Memory B cell (primary cell): ENCODE measurements around the gene CATSPER3.

Source experiments
- ATAC-seq: fragments of 150-1000 bp; cut with Tn5 transposase; 2 replicates; pipeline ENCODE4 v1.10.0; 2021; ENCODE audit warnings: low read depth, mild to moderate bottlenecking, moderate library complexity
- DNase-seq, 2 donors: peaks; one replicate each; pipeline ENCODE4 v3.0.0; 2022; ENCODE audit warnings: low spot score in 2 of 2
- H3K27ac Mint-ChIP-seq: one replicate; pipeline ENCODE4 v1.8.0; 2022; ENCODE audit warnings: mild to moderate bottlenecking, moderate library complexity, mixed read lengths
- H3K27me3 Mint-ChIP-seq: one replicate; pipeline ENCODE4 v1.8.0; 2022; ENCODE audit warnings: mixed read lengths
- H3K36me3 Mint-ChIP-seq: one replicate; pipeline ENCODE4 v1.8.0; 2022; ENCODE audit warnings: mild to moderate bottlenecking, mixed read lengths
- H3K4me1 Mint-ChIP-seq: one replicate; pipeline ENCODE4 v1.8.0; 2022; ENCODE audit warnings: mixed read lengths
- H3K4me3 Mint-ChIP-seq: one replicate; pipeline ENCODE4 v1.8.0; 2022; ENCODE audit warnings: mild to moderate bottlenecking, moderate library complexity, mixed read lengths
- H3K9me3 Mint-ChIP-seq: one replicate; pipeline ENCODE4 v1.8.0; 2022; ENCODE audit warnings: mixed read lengths

CATSPER3 gene

DNA sequence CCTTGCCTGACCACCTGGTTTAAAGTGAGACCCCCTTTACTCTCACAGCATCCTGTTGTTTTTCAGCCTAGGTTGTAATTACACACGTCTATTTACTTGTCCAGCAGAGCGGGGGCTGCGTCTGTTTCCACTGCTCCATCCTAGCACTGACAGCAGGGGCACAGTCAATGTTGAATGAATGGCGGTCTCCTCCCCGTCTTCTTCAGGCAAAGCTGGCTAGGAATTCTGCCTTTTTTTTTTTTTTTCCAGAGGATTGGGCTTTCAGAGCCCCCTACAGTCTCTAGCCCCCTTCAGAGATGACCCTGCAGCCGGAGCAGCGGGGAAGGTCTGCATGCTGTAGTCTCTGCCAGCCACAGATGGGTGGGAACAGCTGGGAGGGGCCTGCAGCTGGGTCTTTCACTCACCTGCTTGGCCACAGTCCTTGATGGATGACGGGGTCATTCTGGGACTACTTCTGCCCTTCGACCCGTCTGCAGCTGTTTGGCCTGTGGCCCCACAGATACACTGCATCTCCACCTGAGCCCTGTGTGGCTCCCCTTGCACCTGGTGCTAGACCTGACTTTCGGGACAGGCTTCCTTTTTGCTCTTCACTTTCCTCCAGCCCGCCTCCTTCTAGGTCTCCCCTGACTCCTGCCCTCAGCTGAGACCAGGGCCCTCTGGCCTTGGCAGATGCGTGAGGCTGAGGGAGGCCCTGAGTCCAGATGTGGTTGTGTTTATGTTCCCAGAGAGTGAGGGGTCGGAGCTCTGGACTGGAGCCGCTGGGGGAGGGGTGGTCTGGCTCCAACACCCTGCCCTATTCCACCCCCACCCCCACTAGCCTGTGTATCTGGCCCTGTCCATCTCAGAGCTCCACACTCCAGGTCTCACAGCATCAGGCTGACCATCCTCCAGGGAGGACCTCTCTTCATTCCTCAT, 58.3 kb downstream of the CATSPER3 start:
- peaks cover 7% of the 10 kb centered on the region for H3K9me3 Mint-ChIP-seq
- ATAC-seq (no peak), DNase-seq (no peak)
- no peak overlapping the region for H3K4me3 Mint-ChIP-seq
- peaks cover 18% of the 10 kb centered on the region for H3K4me1 Mint-ChIP-seq
- peaks cover 7% of the 10 kb centered on the region for H3K36me3 Mint-ChIP-seq
- H3K27me3 Mint-ChIP-seq, result peaks cover 22% of the 10 kb centered on the region
- H3K27ac Mint-ChIP-seq, result no peak overlapping the region

DNA sequence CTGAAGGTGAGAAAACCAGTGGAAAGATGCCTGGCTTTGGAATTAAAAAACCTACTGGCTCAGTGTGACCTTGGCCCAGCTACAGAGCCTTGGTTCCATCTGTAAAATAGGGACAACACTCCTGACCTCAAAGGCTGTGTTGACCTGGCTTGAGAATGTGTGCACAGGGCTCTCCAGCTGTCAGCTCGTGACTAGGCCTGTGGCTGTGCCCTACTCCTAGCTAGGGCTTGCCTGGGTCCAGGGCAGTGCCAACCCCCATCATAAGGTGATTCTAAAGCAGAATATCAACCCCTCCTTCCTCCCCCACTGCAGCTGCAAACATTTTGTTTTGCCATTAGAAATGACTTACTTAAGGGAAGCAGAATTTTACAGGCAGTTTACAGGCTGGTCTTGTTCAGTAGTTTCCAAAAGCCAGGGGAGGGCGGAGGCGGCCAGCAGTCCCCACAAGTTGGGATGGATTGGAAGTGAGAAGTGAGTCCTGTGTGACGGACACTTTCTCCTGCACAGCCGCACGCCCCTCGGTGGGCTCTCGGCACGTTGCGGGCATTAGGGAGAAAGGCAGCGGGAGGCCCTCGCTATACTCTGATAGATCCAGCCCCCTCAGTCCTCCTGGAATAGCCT, 59.0 kb downstream of the CATSPER3 start:
- peaks cover 7% of the 10 kb centered on the region for H3K36me3 Mint-ChIP-seq
- no peak for ATAC-seq
- peaks cover 22% of the 10 kb centered on the region for H3K4me1 Mint-ChIP-seq
- peaks cover 22% of the 10 kb centered on the region for H3K27me3 Mint-ChIP-seq
- H3K27ac Mint-ChIP-seq, result no peak overlapping the region
- peaks cover 7% of the 10 kb centered on the region for H3K9me3 Mint-ChIP-seq
- no peak overlapping the region for H3K4me3 Mint-ChIP-seq
- DNase-seq, result no peak

DNA sequence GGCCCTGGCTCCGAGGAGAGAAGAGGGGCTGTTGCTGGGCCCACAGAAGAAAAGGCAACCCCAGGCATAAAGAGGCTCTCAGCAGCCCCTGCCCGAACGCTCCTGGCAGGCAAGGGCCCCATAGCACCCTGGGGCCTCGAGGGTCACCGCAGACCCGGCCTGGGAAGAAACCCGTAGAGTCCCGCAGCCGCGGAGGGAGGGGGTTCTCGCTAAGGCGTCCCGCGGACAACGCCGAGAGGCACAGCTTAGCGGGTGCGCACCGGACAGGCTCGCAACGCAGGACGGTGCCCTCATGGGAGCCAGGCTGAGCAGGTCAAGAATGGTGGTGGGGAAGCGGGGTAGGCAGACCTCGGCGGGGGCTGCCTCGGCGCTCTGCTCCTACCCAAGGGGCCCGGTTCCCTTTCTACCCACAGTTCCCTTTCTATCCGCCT, 59.6 kb downstream of the CATSPER3 start:
- no peak overlapping the region for H3K4me3 Mint-ChIP-seq
- peaks cover 27% of the 10 kb centered on the region for H3K27me3 Mint-ChIP-seq
- ATAC-seq, result peak; percentile 21
- H3K27ac Mint-ChIP-seq, result no peak overlapping the region
- no peak for DNase-seq
- peaks cover 7% of the 10 kb centered on the region for H3K9me3 Mint-ChIP-seq
- peaks cover 7% of the 10 kb centered on the region for H3K36me3 Mint-ChIP-seq
- peaks cover 26% of the 10 kb centered on the region for H3K4me1 Mint-ChIP-seq

DNA sequence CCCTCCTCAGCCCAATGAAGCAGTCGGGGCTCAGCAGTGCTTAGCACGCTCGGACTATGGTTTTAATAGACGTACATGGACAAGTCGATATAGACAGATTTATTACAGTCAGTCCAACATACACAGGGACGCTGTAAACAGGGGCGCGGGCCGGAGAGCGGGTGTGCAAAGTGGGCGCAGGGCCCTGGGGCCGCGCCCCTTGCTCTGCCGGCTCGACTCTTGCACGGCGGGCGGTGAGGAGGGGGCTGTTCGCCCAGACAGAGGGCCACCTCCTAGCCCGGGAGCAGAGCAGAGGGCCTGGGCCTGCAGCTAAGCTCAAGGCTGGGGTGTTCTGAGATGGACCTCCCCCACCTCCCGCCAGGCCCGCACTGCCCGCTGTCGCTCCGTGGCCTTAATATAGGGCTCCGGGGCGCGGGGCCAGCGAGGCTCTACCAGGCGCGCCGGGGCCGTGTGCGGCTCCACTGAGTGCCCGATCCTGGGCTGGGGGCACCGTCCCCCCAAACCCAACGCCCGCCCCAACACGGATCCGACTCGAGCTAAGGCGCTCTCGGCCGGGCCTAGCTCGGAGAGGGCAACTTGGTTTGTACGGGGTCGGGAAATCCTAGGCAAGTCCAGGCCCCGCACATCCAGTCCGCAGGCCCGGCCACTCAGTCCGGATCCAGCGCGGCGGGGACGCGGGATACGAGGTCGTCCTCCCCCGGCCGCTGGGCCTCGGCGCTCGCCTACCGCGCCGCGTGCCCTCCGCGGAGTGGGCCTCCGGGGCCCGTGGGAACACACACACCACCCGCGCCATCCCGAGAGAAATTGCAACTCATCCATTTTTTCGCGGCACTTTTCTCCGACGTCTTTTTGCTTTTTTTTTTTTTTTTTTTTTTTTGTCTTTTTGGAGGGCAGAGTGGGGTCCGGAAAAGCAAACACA, 60.2 kb downstream of the CATSPER3 start:
- ATAC-seq, result no peak

DNA sequence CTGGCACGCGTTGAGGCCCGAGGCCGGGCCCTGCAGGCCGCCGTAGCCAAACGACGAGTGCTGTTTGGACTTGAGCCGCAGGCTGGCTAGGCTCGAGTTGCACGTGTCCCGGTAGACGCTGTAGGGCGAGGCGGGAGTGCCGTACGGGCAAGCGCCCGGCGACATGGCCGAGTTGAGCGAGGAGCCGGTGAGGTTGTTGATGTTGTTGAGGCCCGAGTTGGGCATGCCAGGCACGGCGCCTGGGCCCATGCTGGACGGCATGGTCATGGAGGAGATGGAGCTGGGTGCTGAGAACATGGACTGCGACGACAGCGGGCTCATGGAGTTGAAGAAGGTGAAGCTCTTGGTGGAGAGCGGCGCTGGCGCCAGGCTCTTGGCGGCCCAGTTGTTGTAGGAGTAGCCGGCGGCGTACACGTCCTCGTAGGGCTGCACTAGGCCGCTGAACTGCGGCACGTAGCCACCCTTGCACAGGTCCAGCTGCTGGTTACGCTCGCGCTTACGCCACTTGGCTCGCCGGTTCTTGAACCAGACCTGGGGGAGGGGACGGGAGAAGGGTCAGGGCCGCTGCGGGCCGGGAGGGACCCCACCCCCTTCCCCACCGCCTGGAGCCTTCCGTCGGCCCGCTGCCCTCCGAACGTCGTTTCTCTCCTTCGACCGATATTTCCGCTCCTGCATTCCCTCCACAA, 61.2 kb downstream of the CATSPER3 start:
- Mint-ChIP-seq H3K4me1 (peaks cover 30% of the 10 kb centered on the region), H3K36me3 (peaks cover 7% of the 10 kb centered on the region), H3K27me3 (peaks cover 29% of the 10 kb centered on the region), H3K9me3 (peaks cover 7% of the 10 kb centered on the region), H3K4me3 (no peak overlapping the region), H3K27ac (peak overlapping the region; percentile 87)
- DNase-seq (no peak), ATAC-seq (no peak)

More for the DNA sequence above, 60.2 kb downstream of the CATSPER3 start:
- Mint-ChIP-seq H3K27me3 (peaks cover 27% of the 10 kb centered on the region), H3K9me3 (peaks cover 7% of the 10 kb centered on the region), H3K4me1 (peaks cover 26% of the 10 kb centered on the region), H3K4me3 (no peak overlapping the region), H3K27ac (no peak overlapping the region), H3K36me3 (peaks cover 7% of the 10 kb centered on the region)
- no peak for DNase-seq

DNA sequence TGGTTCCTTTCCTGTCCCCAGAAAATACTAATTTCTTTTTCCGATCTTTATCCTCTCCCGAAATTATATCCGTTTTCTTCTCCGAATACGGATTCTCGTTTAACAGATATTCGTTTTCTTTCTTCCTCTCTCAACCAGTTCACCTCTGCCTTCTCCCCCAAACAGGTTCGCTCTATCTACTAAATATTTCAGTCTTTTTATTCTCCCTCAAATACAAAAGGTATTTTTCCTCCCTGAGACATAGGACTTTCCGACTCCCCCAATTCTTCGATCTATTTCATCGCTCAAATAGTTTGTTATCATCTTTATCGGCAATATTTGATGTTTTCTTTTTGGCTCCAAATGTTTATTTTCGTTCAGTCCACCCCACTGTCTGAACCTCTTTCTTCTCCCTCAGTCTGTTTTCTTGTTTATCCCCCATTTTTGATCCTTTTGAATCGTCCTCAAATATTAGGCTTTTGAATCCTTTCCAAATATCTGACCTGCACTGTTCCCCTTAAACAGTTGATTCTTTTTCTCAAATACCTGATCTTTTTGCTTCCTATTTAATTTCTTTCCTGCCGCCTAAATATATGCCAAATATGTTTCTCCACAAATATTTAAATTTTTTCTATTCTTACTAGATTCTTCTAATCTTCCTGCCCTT, 61.9 kb downstream of the CATSPER3 start:
- no peak for ATAC-seq
- no peak overlapping the region for H3K4me3 Mint-ChIP-seq
- peaks cover 31% of the 10 kb centered on the region for H3K27me3 Mint-ChIP-seq
- peaks cover 7% of the 10 kb centered on the region for H3K9me3 Mint-ChIP-seq
- no peak for DNase-seq
- H3K36me3 Mint-ChIP-seq, result peaks cover 7% of the 10 kb centered on the region
- H3K4me1 Mint-ChIP-seq, result peaks cover 30% of the 10 kb centered on the region
- peak overlapping the region; percentile 87 for H3K27ac Mint-ChIP-seq

DNA sequence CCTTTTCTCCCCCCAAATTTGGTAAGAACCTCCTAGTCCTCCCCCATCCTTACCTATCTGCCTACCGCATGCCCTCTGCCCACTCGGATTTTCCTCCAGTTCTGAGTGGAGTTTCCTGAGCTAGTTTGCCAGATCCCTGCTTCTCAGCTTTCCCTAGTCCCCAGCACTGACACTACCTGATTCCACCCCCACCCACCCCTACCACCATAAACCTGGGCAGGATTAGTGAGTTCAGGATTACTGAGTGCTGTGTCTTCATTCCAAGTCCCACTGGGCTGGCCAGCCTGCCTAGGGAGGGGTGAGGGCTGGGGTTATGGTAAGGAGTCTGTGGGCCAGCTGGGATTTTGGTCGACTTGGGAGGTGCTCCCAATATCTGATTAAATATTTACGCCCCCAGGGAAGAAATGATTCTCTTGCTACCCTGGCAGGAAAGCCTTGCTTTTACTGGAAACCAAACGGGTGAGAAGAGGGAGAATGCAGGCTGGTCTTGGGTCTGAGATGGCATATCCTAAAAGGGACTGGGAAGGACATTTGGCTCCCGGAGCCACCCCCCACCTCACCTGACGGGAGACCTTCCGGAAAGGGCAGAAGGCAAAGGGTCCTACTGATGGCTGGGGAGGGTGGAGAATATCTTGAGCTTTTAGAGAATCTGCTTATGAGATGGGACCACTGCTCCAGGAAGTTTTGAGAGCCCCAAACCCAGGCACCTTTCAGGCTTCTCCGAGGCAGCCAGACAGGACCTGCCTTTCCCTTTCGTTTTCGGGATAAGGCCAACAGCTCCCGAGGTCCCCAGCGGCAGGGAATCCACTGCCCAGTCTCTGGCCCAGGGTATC, 62.6 kb downstream of the CATSPER3 start:
- Mint-ChIP-seq H3K4me1 (peaks cover 32% of the 10 kb centered on the region), H3K4me3 (peak overlapping the region; percentile 30), H3K36me3 (peaks cover 7% of the 10 kb centered on the region), H3K27me3 (peaks cover 35% of the 10 kb centered on the region), H3K27ac (peak overlapping the region; percentile 87), H3K9me3 (peaks cover 7% of the 10 kb centered on the region)
- no peak for ATAC-seq
- no peak for DNase-seq

DNA sequence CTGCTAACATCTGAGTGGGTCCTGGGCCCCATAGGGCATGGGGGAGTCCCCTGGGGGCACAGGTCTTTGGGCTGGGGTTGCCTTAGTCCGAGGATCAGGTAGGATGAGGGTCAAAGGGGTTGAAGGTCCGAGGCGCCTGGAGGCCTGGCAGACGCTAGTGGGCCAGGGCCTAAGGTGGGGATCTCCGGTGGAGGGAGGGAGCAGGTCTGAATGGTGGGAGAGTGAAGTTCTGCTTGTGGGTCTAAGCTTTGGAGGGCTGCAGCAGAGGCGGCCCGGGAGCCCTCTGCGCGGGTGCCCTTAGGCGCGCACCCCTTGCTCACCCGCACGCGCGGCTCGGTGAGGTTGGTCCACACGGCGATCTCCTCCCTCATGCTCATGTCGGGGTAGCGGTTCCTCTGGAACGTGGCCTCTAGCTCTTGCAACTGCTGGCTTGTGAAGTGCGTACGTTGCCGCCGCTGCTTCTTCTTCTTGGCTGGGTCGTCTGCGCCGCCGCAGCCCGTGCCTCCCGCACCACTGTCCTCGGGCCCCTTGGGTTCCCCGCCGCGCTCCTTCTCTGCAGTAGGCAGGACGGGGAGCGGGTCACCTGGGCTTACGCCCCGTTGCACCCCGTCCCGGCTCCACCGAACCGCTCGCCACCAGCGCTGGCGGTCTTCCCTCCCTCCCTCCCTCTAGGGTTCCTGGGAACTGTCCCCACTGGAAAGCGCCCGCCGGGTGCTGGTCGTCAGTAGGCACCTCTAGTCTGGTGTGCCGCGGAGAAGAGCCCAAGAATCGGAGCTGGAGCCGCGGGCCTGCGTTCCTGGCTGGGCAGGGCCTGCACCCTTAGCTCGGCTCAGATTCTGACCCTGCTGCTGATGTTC, 63.5 kb downstream of the CATSPER3 start:
- ATAC-seq (peak; percentile 24), DNase-seq (no peak)
- H3K27ac Mint-ChIP-seq, result no peak overlapping the region
- peaks cover 7% of the 10 kb centered on the region for H3K36me3 Mint-ChIP-seq
- peaks cover 7% of the 10 kb centered on the region for H3K9me3 Mint-ChIP-seq
- peaks cover 32% of the 10 kb centered on the region for H3K4me1 Mint-ChIP-seq
- H3K27me3 Mint-ChIP-seq, result peaks cover 39% of the 10 kb centered on the region
- peak overlapping the region; percentile 46 for H3K4me3 Mint-ChIP-seq

DNA sequence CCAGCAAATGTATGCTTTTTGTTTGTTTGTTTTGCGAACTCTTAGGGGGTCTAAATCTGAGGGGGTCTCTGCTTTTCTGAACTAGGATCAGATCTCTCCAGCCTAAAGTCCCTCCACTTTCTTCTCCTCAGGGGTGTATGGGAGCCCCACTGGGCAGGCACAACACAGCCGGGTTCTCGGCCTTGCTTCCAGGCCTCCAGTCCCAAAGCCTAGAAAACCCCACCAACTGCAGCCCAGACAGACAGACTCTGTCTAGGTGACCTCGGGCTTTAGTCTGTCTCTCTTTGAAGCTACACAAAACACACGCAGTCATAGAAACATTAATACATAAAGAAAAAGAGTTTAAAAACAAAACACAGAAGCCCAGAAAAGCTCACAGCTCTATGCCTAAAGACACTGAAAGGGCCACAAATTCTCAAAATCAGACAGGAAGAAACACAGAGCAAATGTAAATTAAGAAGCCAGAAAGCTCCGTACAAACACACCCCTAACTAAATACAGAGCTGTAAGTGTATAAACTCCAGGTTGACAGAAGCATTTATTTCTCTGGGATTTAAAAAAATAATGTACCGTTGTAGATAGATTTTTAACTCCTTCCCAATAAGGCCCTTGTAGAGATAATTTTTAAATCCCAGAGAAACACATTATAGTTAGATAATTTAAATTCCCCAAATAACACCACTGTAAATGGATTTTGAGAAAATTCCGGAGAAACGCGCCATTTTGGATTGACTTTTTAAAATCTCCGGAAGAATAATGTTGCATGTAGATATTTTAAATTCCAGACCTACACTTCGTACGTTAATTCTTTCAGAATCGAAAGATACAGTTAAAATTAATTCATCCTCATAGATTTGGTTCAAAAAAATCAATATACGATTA, 64.3 kb downstream of the CATSPER3 start:
- H3K27me3 Mint-ChIP-seq, result peaks cover 41% of the 10 kb centered on the region
- no peak for DNase-seq

DNA sequence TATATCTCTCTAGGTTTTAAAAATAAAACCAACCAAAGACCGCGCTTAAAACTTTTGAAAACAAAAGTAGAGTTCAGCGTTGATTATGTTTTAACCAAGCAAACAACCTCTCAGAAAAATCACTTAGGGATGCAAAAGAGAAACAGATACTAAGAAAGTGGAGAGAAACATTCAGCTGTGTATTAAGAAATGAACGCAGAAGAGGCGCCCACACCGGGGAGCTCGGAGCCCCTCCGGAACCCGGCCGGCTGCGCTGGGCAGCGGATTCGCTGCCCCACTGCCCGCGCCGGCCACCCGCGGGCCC, 64.9 kb downstream of the CATSPER3 start:
- Mint-ChIP-seq H3K36me3 (peaks cover 7% of the 10 kb centered on the region), H3K27ac (no peak overlapping the region), H3K27me3 (peaks cover 43% of the 10 kb centered on the region), H3K9me3 (peaks cover 7% of the 10 kb centered on the region), H3K4me1 (peaks cover 28% of the 10 kb centered on the region), H3K4me3 (peak overlapping the region; percentile 39)
- no peak for DNase-seq
- ATAC-seq, result no peak

More for the DNA sequence above, 64.3 kb downstream of the CATSPER3 start:
- no peak for ATAC-seq
- Mint-ChIP-seq H3K9me3 (peaks cover 7% of the 10 kb centered on the region), H3K27ac (no peak overlapping the region), H3K4me3 (peak overlapping the region; percentile 39), H3K36me3 (peaks cover 7% of the 10 kb centered on the region), H3K4me1 (peaks cover 32% of the 10 kb centered on the region)
